ENCODE measurements around the gene NALCN. TPM values are rescaled to one million over a fixed set of nuclear protein-coding genes. Genes with fewer than 3 reads are reported as not detected.

NALCN gene
- total RNA-seq, 2 experiments from 2014 or later: not detected

DNA sequence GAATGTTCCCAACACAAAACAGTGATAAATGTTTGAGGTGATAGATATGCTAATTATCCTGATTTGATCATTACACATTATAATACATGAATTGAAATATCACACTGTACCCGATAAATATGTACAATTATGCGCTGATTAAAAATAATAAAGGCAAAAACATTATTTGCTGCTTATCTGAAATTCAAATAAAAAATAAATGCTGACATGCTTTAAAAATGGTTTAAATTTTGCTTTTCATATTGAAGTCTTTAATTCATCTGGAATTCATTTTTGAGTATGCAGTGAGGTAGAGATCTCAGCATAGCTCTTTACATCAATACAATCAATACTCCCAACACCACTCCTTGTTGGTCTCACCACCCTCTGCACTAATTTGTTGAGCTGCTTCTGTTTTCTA lies 330.8 kb downstream of the NALCN start:
- TF ChIP-seq, protein P1, sequence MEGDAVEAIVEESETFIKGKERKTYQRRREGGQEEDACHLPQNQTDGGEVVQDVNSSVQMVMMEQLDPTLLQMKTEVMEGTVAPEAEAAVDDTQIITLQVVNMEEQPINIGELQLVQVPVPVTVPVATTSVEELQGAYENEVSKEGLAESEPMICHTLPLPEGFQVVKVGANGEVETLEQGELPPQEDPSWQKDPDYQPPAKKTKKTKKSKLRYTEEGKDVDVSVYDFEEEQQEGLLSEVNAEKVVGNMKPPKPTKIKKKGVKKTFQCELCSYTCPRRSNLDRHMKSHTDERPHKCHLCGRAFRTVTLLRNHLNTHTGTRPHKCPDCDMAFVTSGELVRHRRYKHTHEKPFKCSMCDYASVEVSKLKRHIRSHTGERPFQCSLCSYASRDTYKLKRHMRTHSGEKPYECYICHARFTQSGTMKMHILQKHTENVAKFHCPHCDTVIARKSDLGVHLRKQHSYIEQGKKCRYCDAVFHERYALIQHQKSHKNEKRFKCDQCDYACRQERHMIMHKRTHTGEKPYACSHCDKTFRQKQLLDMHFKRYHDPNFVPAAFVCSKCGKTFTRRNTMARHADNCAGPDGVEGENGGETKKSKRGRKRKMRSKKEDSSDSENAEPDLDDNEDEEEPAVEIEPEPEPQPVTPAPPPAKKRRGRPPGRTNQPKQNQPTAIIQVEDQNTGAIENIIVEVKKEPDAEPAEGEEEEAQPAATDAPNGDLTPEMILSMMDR (IDR thresholded peaks at IDR 0.05): no peak
- Histone ChIP-seq H3K9me3 (ENCODE audit: control insufficient read depth in 1 of 2, insufficient read depth in 1 of 2, low read length in 2 of 2) (no peaks in the 10 kb centered on the region), H3K27me3 (ENCODE audit: control insufficient read depth in 1 of 2, insufficient read depth in 2 of 2, low read length in 2 of 2) (peaks cover 0 to 2% of the 10 kb centered on the region in 2 experiments), H3K4me1 (ENCODE audit: insufficient read depth, low read length) (no peaks in the 10 kb centered on the region), H3K27ac (ENCODE audit: low read depth in 1 of 2, low read length in 2 of 2) (no peak overlapping the region), H3K4me3 (ENCODE audit: low read length) (no peak overlapping the region), H3K36me3 (ENCODE audit: insufficient read depth, low read length) (no peaks in the 10 kb centered on the region)
- ChIA-PET POLR2A (no interaction called here), CTCF (no interaction called here)
- Mint-ChIP-seq H3K9me3 (no peaks in the 10 kb centered on the region), H3K4me1 (ENCODE audit: low read depth) (no peaks in the 10 kb centered on the region), H3K4me3 (no peak overlapping the region), H3K36me3 (ENCODE audit: low read depth) (no peaks in the 10 kb centered on the region), H3K27me3 (peaks cover 44% of the 10 kb centered on the region), H3K27ac (no peak overlapping the region)
- ATAC-seq (ENCODE audit: poor library complexity) (no peak), DNase-seq (no peak)
- intact Hi-C loops (cut with DNase I, micrococcal nuclease): no loop called here

DNA sequence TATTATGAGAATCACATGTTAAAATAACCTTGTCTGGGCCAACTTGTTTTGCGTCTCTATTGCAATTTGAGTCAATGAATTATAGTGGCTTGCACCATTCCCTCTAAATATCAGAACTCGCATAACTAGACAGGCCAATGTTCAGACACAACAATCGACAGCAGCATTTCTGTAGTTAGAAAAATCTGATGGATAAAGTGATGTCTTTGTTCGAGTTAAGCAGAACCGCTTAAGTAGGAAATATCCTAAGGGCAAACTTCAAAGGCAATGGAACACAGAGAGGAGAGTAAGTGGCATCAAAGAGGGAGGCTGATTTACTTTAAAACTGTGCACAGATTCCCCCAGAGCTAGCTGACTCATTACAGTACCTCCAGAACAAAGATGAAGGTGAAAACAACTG lies 333.9 kb downstream of the NALCN start:
- Histone ChIP-seq H3K4me1 (ENCODE audit: insufficient read depth, low read length) (no peaks in the 10 kb centered on the region), H3K27ac (ENCODE audit: low read depth in 1 of 2, low read length in 2 of 2) (no peak overlapping the region), H3K9me3 (ENCODE audit: control insufficient read depth in 1 of 2, insufficient read depth in 1 of 2, low read length in 2 of 2) (peaks cover 0 to 3% of the 10 kb centered on the region in 2 experiments), H3K27me3 (ENCODE audit: control insufficient read depth in 1 of 2, insufficient read depth in 2 of 2, low read length in 2 of 2) (peaks cover 0 to 2% of the 10 kb centered on the region in 2 experiments), H3K4me3 (ENCODE audit: low read length) (no peak overlapping the region), H3K36me3 (ENCODE audit: insufficient read depth, low read length) (no peaks in the 10 kb centered on the region)
- CTCF ChIA-PET: no interaction called here
- Mint-ChIP-seq H3K27ac (no peak overlapping the region), H3K4me1 (ENCODE audit: low read depth) (no peaks in the 10 kb centered on the region), H3K36me3 (ENCODE audit: low read depth) (no peaks in the 10 kb centered on the region), H3K27me3 (peaks cover 21% of the 10 kb centered on the region), H3K4me3 (no peak overlapping the region), H3K9me3 (peaks cover 4% of the 10 kb centered on the region)
- TF ChIP-seq, protein P1 (IDR thresholded peaks at IDR 0.05): no peak
- DNase-seq (no peak), ATAC-seq (ENCODE audit: poor library complexity) (no peak)
- POLR2A ChIA-PET: no interaction called here
- intact Hi-C loops (cut with DNase I, micrococcal nuclease): no loop called here

DNA sequence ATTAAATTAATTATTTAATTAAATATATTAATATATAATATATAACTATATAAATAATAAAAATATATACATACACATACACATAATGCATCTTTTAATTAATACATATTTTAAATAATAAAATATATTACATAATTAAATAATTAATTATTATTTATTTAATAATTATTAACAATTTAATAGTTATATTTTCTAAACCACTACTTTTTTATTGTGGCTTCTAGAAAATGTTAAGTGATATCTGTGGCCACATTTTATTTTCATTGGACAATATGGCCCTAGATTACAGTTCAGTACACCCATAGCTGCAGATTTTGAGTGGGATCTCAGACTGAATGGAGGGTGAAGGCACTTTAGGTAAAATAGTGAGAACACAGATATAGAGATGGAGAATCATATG lies 335.7 kb downstream of the NALCN start:
- ChIA-PET CTCF (no interaction called here), POLR2A (no interaction called here)
- no peak for DNase-seq
- Histone ChIP-seq H3K27ac (ENCODE audit: low read depth in 1 of 2, low read length in 2 of 2) (no peak overlapping the region), H3K9me3 (ENCODE audit: control insufficient read depth in 1 of 2, insufficient read depth in 1 of 2, low read length in 2 of 2) (peaks cover 0 to 3% of the 10 kb centered on the region in 2 experiments), H3K4me3 (ENCODE audit: low read length) (no peak overlapping the region), H3K36me3 (ENCODE audit: insufficient read depth, low read length) (no peaks in the 10 kb centered on the region), H3K4me1 (ENCODE audit: insufficient read depth, low read length) (no peaks in the 10 kb centered on the region), H3K27me3 (ENCODE audit: control insufficient read depth in 1 of 2, insufficient read depth in 2 of 2, low read length in 2 of 2) (no peaks in the 10 kb centered on the region)
- Mint-ChIP-seq H3K27me3 (peaks cover 11% of the 10 kb centered on the region), H3K4me1 (ENCODE audit: low read depth) (no peaks in the 10 kb centered on the region), H3K27ac (no peak overlapping the region), H3K36me3 (ENCODE audit: low read depth) (no peaks in the 10 kb centered on the region), H3K9me3 (peaks cover 4% of the 10 kb centered on the region), H3K4me3 (no peak overlapping the region)
- intact Hi-C loops (cut with DNase I, micrococcal nuclease): no loop called here
- no peak for ATAC-seq (ENCODE audit: poor library complexity)
- TF ChIP-seq, protein P1 (IDR thresholded peaks at IDR 0.05): no peak
